Kidney epithelial cell (primary cell): ENCODE results near the gene IFI30. TPM values are rescaled to one million over a fixed set of nuclear protein-coding genes. Genes with fewer than 3 reads are reported as not detected.

Source experiments
- DNase-seq: peaks from one replicate; pipeline ENCODE4 v3.0.0-alpha.2; 2010; ENCODE audit warnings: low read depth
- H3K27me3 ChIP-seq: 2 replicates; pipeline ENCODE4 v1.6.0; 2011; ENCODE audit warnings: low read length; ENCODE audit not compliant: control insufficient read depth, insufficient read depth
- H3K36me3 ChIP-seq: 2 replicates; pipeline ENCODE4 v1.5.1; 2011; ENCODE audit warnings: low read length; ENCODE audit not compliant: control insufficient read depth, insufficient read depth
- H3K4me3 ChIP-seq: 2 replicates; pipeline ENCODE4 v1.5.1; 2011; ENCODE audit warnings: low read depth, mild to moderate bottlenecking, control low read depth, low read length
- CTCF ChIP-seq: IDR thresholded peaks from 2 replicates; pipeline ENCODE4 v1.5.1; 2011; ENCODE audit warnings: mild to moderate bottlenecking, moderate library complexity, low read length, control low read depth, inconsistent platforms; ENCODE audit not compliant: insufficient read depth, poor library complexity, severe bottlenecking
- total RNA-seq: library from RNA; depleted of rRNA; stranded (reverse); fragments of >200 nt; gene quantifications from 2 replicates; pipeline ENCODE4 v1.2.3, GENCODE V29; 2015

The IFI30 gene
- total RNA-seq, 1 donor from 2014 or later: 9.2 TPM

DNA sequence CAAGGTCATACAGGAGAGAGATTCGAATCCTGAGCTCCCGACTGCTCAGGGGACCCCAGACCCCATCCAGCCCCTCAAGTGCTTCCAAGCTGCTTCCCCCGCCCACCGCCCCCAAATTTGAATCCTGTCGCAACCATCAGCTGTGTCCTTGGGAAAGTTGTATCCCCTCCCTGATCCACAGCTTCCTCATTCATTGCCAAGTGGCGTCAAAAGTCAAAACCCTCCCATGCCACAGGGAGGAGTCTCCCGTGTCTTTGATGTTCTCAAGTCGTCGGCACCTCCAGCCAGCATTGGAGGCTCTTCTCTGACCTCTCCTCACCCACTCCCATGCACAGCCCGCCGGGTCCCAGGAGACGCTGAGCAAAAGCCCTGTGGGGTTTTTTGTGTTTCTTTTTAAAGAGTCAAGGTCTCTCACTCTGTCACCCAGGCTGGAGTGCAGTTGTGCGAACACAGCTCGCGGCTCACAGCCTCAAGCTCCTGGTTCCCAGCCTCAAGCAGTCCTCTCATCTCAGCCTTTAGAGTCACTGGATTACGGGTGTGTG is 2.8 kb upstream of the IFI30 start:
- H3K36me3 ChIP-seq: peaks cover 1% of the 10 kb centered on the region
- H3K4me3 ChIP-seq: no peak overlapping the region
- no peak for TF ChIP-seq CTCF
- H3K27me3 ChIP-seq: peaks cover 3% of the 10 kb centered on the region
- DNase-seq: no peak

GRCh38 chr19:18171605-18172327 is 1.8 kb upstream of the IFI30 start:
- no peak for TF ChIP-seq CTCF

DNA sequence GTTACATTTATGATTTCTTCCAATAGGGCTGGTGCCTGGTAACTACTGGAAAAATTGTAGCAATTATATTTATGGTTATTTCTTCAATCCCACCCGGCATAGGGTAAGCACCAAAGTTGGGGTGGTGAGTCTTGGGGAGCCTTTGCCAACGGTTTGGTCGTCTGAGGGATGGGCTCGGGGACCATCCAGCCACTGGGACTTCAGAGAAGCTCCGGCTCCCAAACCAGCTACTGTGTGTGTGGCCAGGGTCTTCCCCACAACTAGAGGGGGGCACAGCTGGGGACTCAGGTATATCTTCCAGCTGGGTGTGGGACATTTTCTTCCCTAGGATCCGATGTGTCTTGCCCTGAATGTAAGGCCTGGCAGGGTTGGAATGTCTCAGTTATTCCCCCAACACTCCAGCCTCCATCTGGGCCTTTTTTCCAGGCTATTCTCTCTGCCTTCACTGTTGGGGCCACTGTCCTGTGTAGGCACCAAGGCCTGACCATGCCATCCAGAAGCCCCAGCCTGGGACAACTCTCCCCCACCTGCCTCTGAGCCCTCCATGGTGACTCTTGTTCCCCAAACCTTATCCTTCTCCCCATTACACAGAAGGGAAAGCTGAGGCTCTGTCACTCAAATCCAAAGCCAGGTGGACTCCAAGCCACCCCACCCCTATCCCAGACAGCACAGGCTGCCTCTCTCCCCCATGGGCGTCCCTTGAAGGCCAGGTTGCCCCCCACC is 1.1 kb upstream of the IFI30 start:
- TF ChIP-seq CTCF: no peak
- Histone ChIP-seq H3K4me3 (no peak overlapping the region), H3K36me3 (peaks cover 1% of the 10 kb centered on the region), H3K27me3 (peaks cover 3% of the 10 kb centered on the region)
- DNase-seq: no peak

More at GRCh38 chr19:18171605-18172327, 1.8 kb upstream of the IFI30 start:
- Histone ChIP-seq H3K36me3 (peaks cover 1% of the 10 kb centered on the region), H3K27me3 (peaks cover 3% of the 10 kb centered on the region), H3K4me3 (no peak overlapping the region)
- no peak for DNase-seq

DNA sequence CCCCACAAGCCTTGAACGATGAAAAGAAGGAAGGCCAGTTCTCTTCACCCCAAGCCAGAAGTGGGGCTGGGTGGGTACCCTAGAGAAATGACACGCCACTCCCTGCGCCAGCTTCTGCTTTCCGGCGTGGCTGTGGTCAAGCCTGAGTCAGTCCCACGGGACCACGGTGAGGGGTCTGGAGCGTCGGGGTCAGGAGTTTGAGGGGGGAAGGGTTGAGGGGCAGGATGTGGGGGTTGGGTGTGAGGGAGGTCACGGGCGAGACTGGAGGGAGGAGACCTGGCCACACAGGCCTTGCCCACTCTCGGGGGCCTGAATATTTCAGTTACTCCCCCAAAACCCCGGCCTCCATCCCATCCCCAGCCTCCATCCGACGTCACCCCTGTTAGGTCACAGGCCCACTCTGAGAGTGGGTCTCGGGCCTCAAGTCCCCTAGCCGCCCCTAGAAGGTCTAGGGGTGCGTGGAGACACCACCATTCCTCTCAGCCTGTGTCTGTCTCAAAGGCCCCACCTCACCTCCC is 500 bp upstream of the IFI30 start:
- DNase-seq: no peak
- Histone ChIP-seq H3K36me3 (peaks cover 1% of the 10 kb centered on the region), H3K4me3 (no peak overlapping the region), H3K27me3 (peaks cover 3% of the 10 kb centered on the region)
- TF ChIP-seq CTCF: no peak

DNA sequence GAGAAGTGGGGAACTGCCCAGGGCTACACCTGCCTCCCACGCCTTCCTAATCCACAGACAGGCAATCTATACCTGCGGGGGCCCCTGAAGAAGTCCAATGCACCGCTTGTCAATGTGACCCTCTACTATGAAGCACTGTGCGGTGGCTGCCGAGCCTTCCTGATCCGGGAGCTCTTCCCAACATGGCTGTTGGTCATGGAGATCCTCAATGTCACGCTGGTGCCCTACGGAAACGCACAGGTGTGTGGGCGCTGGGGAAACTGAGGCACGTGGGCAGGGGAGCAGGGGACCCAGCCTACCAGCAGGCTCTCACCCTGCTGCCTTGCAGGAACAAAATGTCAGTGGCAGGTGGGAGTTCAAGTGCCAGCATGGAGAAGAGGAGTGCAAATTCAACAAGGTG is 1.4 kb downstream of the IFI30 start:
- no peak for TF ChIP-seq CTCF
- no peak for DNase-seq
- peaks cover 3% of the 10 kb centered on the region for H3K27me3 ChIP-seq
- no peak overlapping the region for H3K4me3 ChIP-seq
- H3K36me3 ChIP-seq: no peaks in the 10 kb centered on the region
